H9 (cell line): ENCODE measurements around the gene GPR173. TPM values are rescaled to one million over a fixed set of nuclear protein-coding genes. Genes with fewer than 3 reads are reported as not detected.

Source experiments
- DNase-seq: peaks from one replicate; pipeline ENCODE4 v3.0.0-alpha.2; 2017
- H2AFZ ChIP-seq: one replicate; pipeline ENCODE4 v1.6.1; 2013; ENCODE audit warnings: mild to moderate bottlenecking, low read length, control low read depth, moderate library complexity
- H2AK5ac ChIP-seq: 2 replicates; pipeline ENCODE4 v1.6.1; 2013; ENCODE audit warnings: low read length, control low read depth, mixed read lengths; ENCODE audit not compliant: insufficient read length
- H2BK120ac ChIP-seq: one replicate; pipeline ENCODE4 v1.6.1; 2013; ENCODE audit warnings: low read depth, mild to moderate bottlenecking, low read length, control low read depth, inconsistent platforms; ENCODE audit not compliant: poor library complexity, severe bottlenecking
- H2BK12ac ChIP-seq: 2 replicates; pipeline ENCODE4 v1.6.1; 2013; ENCODE audit warnings: low read length, control low read depth, mixed read lengths, low read depth; ENCODE audit not compliant: insufficient read length
- H2BK15ac ChIP-seq: 2 replicates; pipeline ENCODE4 v1.6.1; 2013; ENCODE audit warnings: low read depth, low read length, control low read depth
- H2BK20ac ChIP-seq: one replicate; pipeline ENCODE4 v1.6.1; 2013; ENCODE audit warnings: low read depth, mild to moderate bottlenecking, low read length, control low read depth, inconsistent platforms; ENCODE audit not compliant: poor library complexity, severe bottlenecking
- H2BK5ac ChIP-seq: 2 replicates; pipeline ENCODE4 v1.6.1; 2013; ENCODE audit warnings: low read length, control low read depth, mixed read lengths; ENCODE audit not compliant: insufficient read length
- H3K14ac ChIP-seq: 2 replicates; pipeline ENCODE4 v1.6.1; 2013; ENCODE audit warnings: low read length, control low read depth; ENCODE audit not compliant: insufficient read depth
- H3K18ac ChIP-seq: 2 replicates; pipeline ENCODE4 v1.6.1; 2013; ENCODE audit warnings: low read depth, mild to moderate bottlenecking, mixed read lengths, low read length, control low read depth; ENCODE audit not compliant: insufficient read length
- H3K23ac ChIP-seq: 2 replicates; pipeline ENCODE4 v1.6.1; 2013; ENCODE audit warnings: low read length, control low read depth, mixed read lengths, low read depth; ENCODE audit not compliant: insufficient read length
- H3K23me2 ChIP-seq: 2 replicates; pipeline ENCODE4 v1.6.1; 2013; ENCODE audit warnings: low read depth, mild to moderate bottlenecking, mixed read lengths, low read length, control low read depth; ENCODE audit not compliant: insufficient read length, poor library complexity, severe bottlenecking
- H3K27ac ChIP-seq: 2 replicates; pipeline ENCODE4 v1.5.1; 2013; ENCODE audit warnings: low read length, control low read depth, mixed read lengths, low read depth; ENCODE audit not compliant: insufficient read length
- H3K27me3 ChIP-seq: 2 replicates; pipeline ENCODE4 v1.6.1; 2013; ENCODE audit warnings: low read length, control low read depth, inconsistent platforms; ENCODE audit not compliant: insufficient read depth
- H3K4ac ChIP-seq: 2 replicates; pipeline ENCODE4 v1.6.1; 2013; ENCODE audit warnings: low read depth, mild to moderate bottlenecking, control low read depth, inconsistent platforms, low read length, moderate library complexity
- H3K4me1 ChIP-seq: 2 replicates; pipeline ENCODE4 v1.6.1; 2013; ENCODE audit warnings: low read length, control low read depth, inconsistent platforms; ENCODE audit not compliant: insufficient read depth
- H3K4me2 ChIP-seq: 2 replicates; pipeline ENCODE4 v1.6.1; 2013; ENCODE audit warnings: low read length, control low read depth, mixed read lengths; ENCODE audit not compliant: insufficient read length, insufficient read depth
- H3K56ac ChIP-seq: 2 replicates; pipeline ENCODE4 v1.6.1; 2013; ENCODE audit warnings: low read depth, mild to moderate bottlenecking, mixed read lengths, low read length, control low read depth; ENCODE audit not compliant: insufficient read length
- H3K79me1 ChIP-seq: 2 replicates; pipeline ENCODE4 v1.6.1; 2013; ENCODE audit warnings: low read depth, mild to moderate bottlenecking, moderate library complexity, low read length, control low read depth, inconsistent platforms; ENCODE audit not compliant: insufficient read depth, poor library complexity, severe bottlenecking
- H3K79me2 ChIP-seq: 2 replicates; pipeline ENCODE4 v1.6.1; 2013; ENCODE audit warnings: low read length, control low read depth, inconsistent platforms; ENCODE audit not compliant: insufficient read depth
- H3K9ac ChIP-seq: 2 replicates; pipeline ENCODE4 v1.6.1; 2013; ENCODE audit warnings: low read length, control low read depth, mixed read lengths; ENCODE audit not compliant: insufficient read length; ENCODE audit errors: extremely low read depth
- H3K9me3 ChIP-seq: one replicate; pipeline ENCODE4 v1.6.1; 2013; ENCODE audit warnings: low read depth, low read length, inconsistent platforms; ENCODE audit not compliant: control insufficient read depth
- H3T11ph ChIP-seq: one replicate; pipeline ENCODE4 v1.6.1; 2013; ENCODE audit warnings: mild to moderate bottlenecking, low read length, control low read depth, inconsistent platforms
- H4K20me1 ChIP-seq: one replicate; pipeline ENCODE4 v1.6.1; 2013; ENCODE audit not compliant: control insufficient read depth, insufficient read length, insufficient read depth
- H4K5ac ChIP-seq: 2 replicates; pipeline ENCODE4 v1.6.1; 2013; ENCODE audit warnings: low read depth, mild to moderate bottlenecking, mixed read lengths, low read length, control low read depth; ENCODE audit not compliant: insufficient read length
- H4K8ac ChIP-seq: replicated peaks from 2 replicates; pipeline ENCODE4 v1.6.1; 2013; ENCODE audit warnings: low read length, control low read depth, mixed read lengths, low read depth; ENCODE audit not compliant: insufficient read length
- H4K91ac ChIP-seq: 2 replicates; pipeline ENCODE4 v1.6.1; 2013; ENCODE audit warnings: low read depth, mild to moderate bottlenecking, moderate library complexity, mixed read lengths, low read length, control low read depth; ENCODE audit not compliant: insufficient read length
- H3K27ac Mint-ChIP-seq, 3 experiments: 2 replicates in 2 of 3; 3 replicates in 1 of 3; pipeline ENCODE4 v1.8.0; 2020 to 2021; ENCODE audit warnings: mixed read lengths in 3 of 3, mild to moderate bottlenecking in 1 of 3, moderate library complexity in 1 of 3
- H3K27me3 Mint-ChIP-seq: 2 replicates; pipeline ENCODE4 v1.8.0; 2021; ENCODE audit warnings: low read depth, mild to moderate bottlenecking, moderate library complexity, mixed read lengths
- H3K36me3 Mint-ChIP-seq, 3 experiments: 2 replicates in 2 of 3; 3 replicates in 1 of 3; pipeline ENCODE4 v1.8.0; 2020 to 2021; ENCODE audit warnings: low read depth in 3 of 3, mixed read lengths in 3 of 3; ENCODE audit not compliant: insufficient read depth in 1 of 3
- H3K4me1 Mint-ChIP-seq, 2 experiments: 2 replicates each; pipeline ENCODE4 v1.8.0; 2020; ENCODE audit warnings: mixed read lengths in 2 of 2
- H3K4me3 Mint-ChIP-seq, 2 experiments: 2 replicates in 1 of 2; 3 replicates in 1 of 2; pipeline ENCODE4 v1.8.0; 2020 to 2021; ENCODE audit warnings: mild to moderate bottlenecking in 2 of 2, mixed read lengths in 2 of 2, moderate library complexity in 1 of 2
- H3K9me3 Mint-ChIP-seq, 2 experiments: 2 replicates in 1 of 2; 3 replicates in 1 of 2; pipeline ENCODE4 v1.8.0; 2020; ENCODE audit warnings: mild to moderate bottlenecking in 2 of 2, mixed read lengths in 2 of 2, moderate library complexity in 1 of 2
- CTCF ChIP-seq: fragments of 200-600 bp; sonication (generic); conservative IDR thresholded peaks from 3 replicates; pipeline ENCODE4 v1.8.0; 2021; ENCODE audit warnings: antibody characterized with exemption, mild to moderate bottlenecking
- WGBS: extraction: QIAGEN DNeasy Blood & Tissue Kit; methylation state at CpG from one replicate; pipeline ENCODE4 v1.1.7; 2013; ENCODE audit warnings: missing lambda C conversion rate, low lambda C conversion rate, mixed read lengths; ENCODE audit not compliant: insufficient read length; ENCODE audit errors: extremely low coverage; 5-methylcytosine and 5-hydroxymethylcytosine counted together
- total RNA-seq: library from RNA; stranded (reverse); gene quantifications from 2 replicates; pipeline ENCODE4 v1.2.1, GENCODE V29; 2021

GPR173 gene
- total RNA-seq, 1 experiment from 2014 or later: 5.4 TPM

GRCh38 chrX:53089224-53089842 lies 40.7 kb downstream of the GPR173 start:
- H2AFZ ChIP-seq: no peak overlapping the region
- H3K79me2 ChIP-seq: no peaks in the 10 kb centered on the region
- H3K9me3 ChIP-seq: peaks cover 32% of the 10 kb centered on the region
- no peaks in the 10 kb centered on the region for H3K4me1 ChIP-seq
- H4K20me1 ChIP-seq: no peaks in the 10 kb centered on the region
- H2BK120ac ChIP-seq: no peak overlapping the region
- no peak overlapping the region for H3K23ac ChIP-seq
- H3K23me2 ChIP-seq: peaks cover 8% of the 10 kb centered on the region
- no peak overlapping the region for H4K91ac ChIP-seq
- no peak overlapping the region for H4K5ac ChIP-seq
- no peaks in the 10 kb centered on the region for H3K27me3 ChIP-seq
- peaks cover 67 to 80% of the 10 kb centered on the region in 2 experiments for H3K9me3 Mint-ChIP-seq
- TF ChIP-seq CTCF: peak; percentile 75
- no peak overlapping the region for H4K8ac ChIP-seq
- H3K14ac ChIP-seq: no peak overlapping the region
- no peak overlapping the region for H3K9ac ChIP-seq
- no peaks in the 10 kb centered on the region; the same call in 1 of the 2 replicates for H3K27me3 Mint-ChIP-seq
- no peak overlapping the region; a peak in 1 of 7 replicates for H3K27ac Mint-ChIP-seq
- DNase-seq: no peak
- H3K56ac ChIP-seq: no peak overlapping the region
- H3K4ac ChIP-seq: no peak overlapping the region
- no CpG with 5 or more reads among the region's 11 CpGs for WGBS
- no peak overlapping the region for H2BK20ac ChIP-seq
- H2BK15ac ChIP-seq: no peak overlapping the region
- no peak overlapping the region for H2BK5ac ChIP-seq
- peak overlapping the region; percentile 84 to 94 for H3K4me3 Mint-ChIP-seq
- no peak overlapping the region for H3K27ac ChIP-seq
- H3T11ph ChIP-seq: no peak overlapping the region
- no peak overlapping the region for H3K18ac ChIP-seq
- H3K4me2 ChIP-seq: peak overlapping the region; percentile 68
- H3K79me1 ChIP-seq: no peaks in the 10 kb centered on the region
- H3K4me1 Mint-ChIP-seq: peaks cover 4 to 11% of the 10 kb centered on the region in 2 experiments; a peak in 3 of 4 replicates
- H3K36me3 Mint-ChIP-seq: peaks cover 22 to 39% (median 26%) of the 10 kb centered on the region in 3 experiments
- no peak overlapping the region for H2BK12ac ChIP-seq
- H2AK5ac ChIP-seq: no peak overlapping the region
